Epithelial cell of esophagus (primary cell): ENCODE data around the gene RFPL4AL1.
A peak's percentile ranks its signal among the peaks of the same experiment; 100 is the strongest.

Source experiments
- DNase-seq: peaks from one replicate; pipeline ENCODE4 v3.0.0; 2010; ENCODE audit warnings: low read depth
- H3K4me3 ChIP-seq: 2 replicates; pipeline ENCODE4 v1.5.1; 2011; ENCODE audit warnings: mild to moderate bottlenecking, low read length, control low read depth
- TF ChIP-seq, protein P1 (sequence below): IDR thresholded peaks from 2 replicates; pipeline ENCODE4 v1.5.1; 2011; ENCODE audit warnings: low read depth, mild to moderate bottlenecking, low read length, control low read depth, inconsistent platforms; ENCODE audit not compliant: insufficient read depth; ENCODE audit errors: missing control alignments

The RFPL4AL1 gene

DNA sequence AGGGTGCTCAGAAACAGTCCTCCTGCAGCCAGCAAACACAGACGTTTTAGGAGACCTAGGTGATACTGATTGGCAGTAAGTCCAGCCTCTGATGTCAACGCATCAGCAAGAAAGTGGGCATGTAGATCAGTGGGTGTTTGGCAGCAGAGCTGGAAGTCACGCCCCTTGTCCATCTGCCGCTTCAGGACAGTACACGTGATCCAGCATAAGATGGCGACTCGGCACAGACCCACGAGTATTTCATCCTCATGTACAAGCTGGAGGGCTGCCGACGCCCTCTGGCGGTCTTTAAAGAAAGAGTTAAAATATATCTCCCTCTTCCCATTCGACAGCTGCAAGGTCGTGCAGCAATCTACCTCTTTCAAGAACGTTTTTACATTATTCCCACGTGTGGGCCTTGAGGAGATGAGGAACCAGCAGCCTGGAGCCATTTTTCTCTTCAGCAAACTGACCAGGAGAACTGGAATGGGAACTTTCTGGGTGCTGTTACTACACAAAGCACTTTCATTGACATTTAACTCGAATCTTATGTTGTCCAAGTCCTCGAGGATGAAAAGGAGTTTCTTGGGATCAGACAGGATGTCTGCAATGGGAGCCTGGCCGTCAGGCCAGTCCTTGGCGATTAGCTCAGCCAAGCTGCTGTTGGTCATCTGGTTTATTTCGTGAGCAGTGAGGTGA lies 40.6 kb downstream of the RFPL4AL1 start:
- H3K4me3 ChIP-seq = no peak overlapping the region
- TF ChIP-seq, protein P1, sequence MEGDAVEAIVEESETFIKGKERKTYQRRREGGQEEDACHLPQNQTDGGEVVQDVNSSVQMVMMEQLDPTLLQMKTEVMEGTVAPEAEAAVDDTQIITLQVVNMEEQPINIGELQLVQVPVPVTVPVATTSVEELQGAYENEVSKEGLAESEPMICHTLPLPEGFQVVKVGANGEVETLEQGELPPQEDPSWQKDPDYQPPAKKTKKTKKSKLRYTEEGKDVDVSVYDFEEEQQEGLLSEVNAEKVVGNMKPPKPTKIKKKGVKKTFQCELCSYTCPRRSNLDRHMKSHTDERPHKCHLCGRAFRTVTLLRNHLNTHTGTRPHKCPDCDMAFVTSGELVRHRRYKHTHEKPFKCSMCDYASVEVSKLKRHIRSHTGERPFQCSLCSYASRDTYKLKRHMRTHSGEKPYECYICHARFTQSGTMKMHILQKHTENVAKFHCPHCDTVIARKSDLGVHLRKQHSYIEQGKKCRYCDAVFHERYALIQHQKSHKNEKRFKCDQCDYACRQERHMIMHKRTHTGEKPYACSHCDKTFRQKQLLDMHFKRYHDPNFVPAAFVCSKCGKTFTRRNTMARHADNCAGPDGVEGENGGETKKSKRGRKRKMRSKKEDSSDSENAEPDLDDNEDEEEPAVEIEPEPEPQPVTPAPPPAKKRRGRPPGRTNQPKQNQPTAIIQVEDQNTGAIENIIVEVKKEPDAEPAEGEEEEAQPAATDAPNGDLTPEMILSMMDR = no peak
- DNase-seq = peak; percentile 38

DNA sequence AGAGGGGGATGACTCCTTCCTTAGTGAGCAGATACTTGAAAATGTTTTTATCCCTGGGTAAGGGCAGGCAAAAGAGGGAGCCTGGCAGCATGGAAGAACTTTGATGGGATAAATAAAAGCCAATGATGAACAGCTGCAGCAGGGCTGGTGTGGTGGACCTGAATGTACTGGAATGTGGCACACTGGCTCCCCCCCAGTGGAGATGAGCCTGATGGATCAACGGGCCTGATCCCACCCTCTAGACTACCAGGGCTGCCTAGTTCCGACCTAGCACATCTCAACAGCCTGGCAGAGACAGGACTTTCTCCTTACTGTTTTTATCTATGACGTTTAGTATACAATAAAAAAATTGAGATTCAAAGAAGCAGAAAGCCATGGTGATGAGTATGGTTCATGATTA lies 42.4 kb downstream of the RFPL4AL1 start:
- TF ChIP-seq, protein P1 = no peak

DNA sequence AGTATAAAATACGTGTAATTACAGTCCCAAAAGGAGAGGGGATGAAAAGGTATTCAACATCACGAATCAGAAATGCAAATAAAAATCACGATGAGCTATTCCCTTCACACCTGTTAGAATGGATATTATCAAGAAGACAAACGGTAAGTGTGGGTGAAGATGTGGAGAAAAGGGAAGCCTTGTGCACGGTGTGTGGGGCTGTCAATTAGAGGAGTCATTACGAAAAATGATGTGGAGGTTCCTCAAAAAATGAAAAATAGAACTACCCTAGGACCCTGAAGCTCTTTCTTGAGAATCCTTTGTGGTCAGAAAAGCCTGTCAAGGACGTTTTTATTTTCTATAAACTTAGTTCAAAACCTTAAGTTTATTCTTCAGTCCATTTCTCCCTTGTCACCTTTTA lies 43.5 kb downstream of the RFPL4AL1 start:
- DNase-seq = no peak
- TF ChIP-seq, protein P1 = no peak
- no peak overlapping the region for H3K4me3 ChIP-seq

More for the DNA sequence above, 42.4 kb downstream of the RFPL4AL1 start:
- H3K4me3 ChIP-seq = no peak overlapping the region
- DNase-seq = no peak

DNA sequence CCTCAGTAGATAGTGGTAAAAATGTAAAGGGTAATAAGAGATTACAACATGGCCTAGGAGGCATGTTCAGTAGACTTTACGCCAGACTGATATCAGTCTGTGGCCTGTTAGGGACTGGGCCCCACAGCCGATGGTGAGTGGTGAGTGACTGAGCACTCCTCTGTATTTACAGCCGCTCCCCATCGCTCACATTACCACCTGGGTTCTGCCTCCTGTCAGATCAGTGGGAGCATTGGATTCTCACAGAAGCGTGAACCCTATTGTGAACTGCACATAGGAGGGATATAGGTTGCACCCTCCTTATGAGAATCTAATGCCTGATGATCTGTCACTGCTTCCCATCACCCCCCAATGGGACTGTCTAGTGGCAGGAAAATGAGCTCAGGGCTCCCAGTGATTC lies 45.0 kb downstream of the RFPL4AL1 start:
- TF ChIP-seq, protein P1 = no peak
- H3K4me3 ChIP-seq = no peak overlapping the region
- no peak for DNase-seq

DNA sequence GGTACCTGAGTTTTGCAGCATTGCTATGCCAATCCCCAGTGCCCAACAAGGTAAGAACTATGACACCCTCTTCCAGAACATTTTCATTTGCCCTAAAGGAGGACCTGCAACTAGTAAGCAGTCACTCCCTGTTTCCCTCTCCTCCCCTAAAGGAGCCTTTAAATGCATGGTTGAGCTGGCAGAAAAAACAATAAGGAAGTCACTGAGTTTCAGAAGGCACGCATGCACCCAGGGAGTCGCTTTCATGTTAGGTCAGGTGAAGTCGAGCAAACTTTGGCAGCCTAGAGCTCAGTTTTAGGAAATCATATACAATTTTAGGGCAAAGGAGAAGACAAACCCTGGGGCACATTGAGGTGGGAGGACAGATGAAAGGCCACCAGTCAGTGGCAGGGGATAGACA lies 51.1 kb downstream of the RFPL4AL1 start:
- DNase-seq = no peak
- TF ChIP-seq, protein P1 = no peak
- no peak overlapping the region for H3K4me3 ChIP-seq
